Measurements from ENCODE around the gene CBX8. TPM values are rescaled to one million over a fixed set of nuclear protein-coding genes. Genes with fewer than 3 reads are reported as not detected.
"Not testable (repeated sequence)": the region's sequence is repeated elsewhere in the genome, so short reads cannot be mapped to it uniquely, and the experiment has no call there.

CBX8 gene
- polyA plus RNA-seq, 2 of the 4 experiments (the other 2 are of a cell fraction) = 1.5 to 13.1 TPM

GRCh38 chr17:79755591-79755990 lies 41.3 kb downstream of the CBX8 start:
- no peaks in the 10 kb centered on the region for H3K9me3 ChIP-seq
- no peak overlapping the region for H3K4me3 ChIP-seq
- no peak for FAIRE-seq
- WGBS (ENCODE audit: missing lambda C conversion rate) = 78% methylated on average over 14 of the region's 14 CpGs
- ChIA-PET CTCF (interaction anchor here (2.7 to 5.6 kb wide), 2 partner anchors 10 to 14 kb away, joined by 10 to 49 read pairs; no protein-coding TSS in a partner anchor), POLR2A (no interaction called here)
- H3K27ac ChIP-seq = no peak overlapping the region
- DNase-seq (ENCODE audit: low read depth in 1 of 2, low spot score in 1 of 2) = no peak
- H3K4me1 ChIP-seq = peaks cover 3% of the 10 kb centered on the region
- ATAC-seq = no peak
- TF ChIP-seq CBX8 (IDR thresholded peaks at IDR 0.05) (no peak), E2F6 (IDR thresholded peaks at IDR 0.05; ENCODE audit: borderline replicate concordance, low read depth) (no peak), NR3C1 (IDR thresholded peaks at IDR 0.05) (no peak), USF2 (IDR thresholded peaks at IDR 0.05) (no peak), NFE2L2 (conservative IDR thresholded peaks at IDR 0.05; ENCODE audit: low read length) (no peak), HEYL (CRISPR knock-in tag; IDR thresholded peaks at IDR 0.05) (no peak), FOSL2 (IDR thresholded peaks at IDR 0.05) (no peak), FOSL2 (CRISPR knock-in tag; IDR thresholded peaks at IDR 0.05) (no peak), KDM1A (IDR thresholded peaks at IDR 0.05; ENCODE audit: low read depth) (no peak), SREBF2 (IDR thresholded peaks at IDR 0.05) (no peak), CHD4 (IDR thresholded peaks at IDR 0.05; ENCODE audit: borderline replicate concordance) (no peak), CBX2 (IDR thresholded peaks at IDR 0.05; ENCODE audit: borderline replicate concordance, low read depth) (no peak), HMGXB4 (CRISPR knock-in tag; IDR thresholded peaks at IDR 0.05; ENCODE audit: borderline replicate concordance) (no peak), HOXB5 (CRISPR knock-in tag; IDR thresholded peaks at IDR 0.05) (no peak), CTCF (IDR thresholded peaks at IDR 0.05) (no peak), BCL3 (IDR thresholded peaks at IDR 0.05) (no peak)
- no peak overlapping the region for H3K4me2 ChIP-seq

GRCh38 chr17:79754903-79755302 lies 42.0 kb downstream of the CBX8 start:
- ATAC-seq, POLR2A ChIA-PET: not testable (repeated sequence)
- 81% methylated on average over 9 of the region's 9 CpGs for WGBS (ENCODE audit: missing lambda C conversion rate)

GRCh38 chr17:79754370-79754769 lies 42.5 kb downstream of the CBX8 start:
- 79% methylated on average over 12 of the region's 12 CpGs for WGBS (ENCODE audit: missing lambda C conversion rate)
- FAIRE-seq = no peak
- ChIA-PET POLR2A (interaction anchor here (0.5 kb wide), 1 partner anchor 85 kb away, joined by 5 read pairs; the partner anchor contains the start of gene CBX4), CTCF (interaction anchor here (2.7 to 5.6 kb wide), 2 partner anchors 9 to 13 kb away, joined by 10 to 49 read pairs; no protein-coding TSS in a partner anchor)
- no peak overlapping the region for H3K27ac ChIP-seq
- no peak overlapping the region for H3K4me2 ChIP-seq
- ATAC-seq = no peak
- H3K4me1 ChIP-seq = peaks cover 15% of the 10 kb centered on the region
- DNase-seq (ENCODE audit: low read depth in 1 of 2, low spot score in 1 of 2) = no peak
- H3K9me3 ChIP-seq = no peaks in the 10 kb centered on the region
- no peak overlapping the region for H3K4me3 ChIP-seq
- TF ChIP-seq POLR2A (IDR thresholded peaks at IDR 0.05; ENCODE audit: low read length) (no peak), HOXB13 (CRISPR knock-in tag; IDR thresholded peaks at IDR 0.05; ENCODE audit: low read depth) (no peak), HEYL (CRISPR knock-in tag; IDR thresholded peaks at IDR 0.05) (no peak), RAD21 (conservative IDR thresholded peaks at IDR 0.05 in 1 of 2, IDR thresholded peaks at IDR 0.05 in 1 of 2) (no peak), EHF (CRISPR knock-in tag; IDR thresholded peaks at IDR 0.05) (no peak), CEBPB (IDR thresholded peaks at IDR 0.05) (no peak), HOXB5 (CRISPR knock-in tag; IDR thresholded peaks at IDR 0.05) (no peak), RCOR1 (IDR thresholded peaks at IDR 0.05; ENCODE audit: low read depth, low read length) (no peak), HES2 (IDR thresholded peaks at IDR 0.05) (no peak), HMGXB4 (CRISPR knock-in tag; IDR thresholded peaks at IDR 0.05; ENCODE audit: borderline replicate concordance) (no peak), CHD2 (IDR thresholded peaks at IDR 0.05; ENCODE audit: low read length, partially characterized antibody) (no peak), ZC3H11A (IDR thresholded peaks at IDR 0.05) (no peak), HDAC2 (IDR thresholded peaks at IDR 0.05) (no peak), RNF2 (IDR thresholded peaks at IDR 0.05; ENCODE audit: borderline replicate concordance, low read depth) (no peak)

More at GRCh38 chr17:79754903-79755302, 42.0 kb downstream of the CBX8 start:
- not testable (repeated sequence) for H3K4me1 ChIP-seq; FAIRE-seq; H3K9me3 ChIP-seq; H3K27ac ChIP-seq; H3K4me3 ChIP-seq; H3K4me2 ChIP-seq; DNase-seq (ENCODE audit: low read depth in 1 of 2, low spot score in 1 of 2)
- CTCF ChIA-PET = interaction anchor here (2.7 to 5.6 kb wide), 2 partner anchors 9 to 13 kb away, joined by 10 to 49 read pairs; no protein-coding TSS in a partner anchor
